HG02981 (cell line): ENCODE measurements around the gene TACC3.

Source experiments
- ATAC-seq: cut with Tn5 transposase; IDR thresholded peaks from one replicate; pipeline ENCODE4 v1.9.1; 2021; ENCODE audit warnings: mild to moderate bottlenecking, moderate library complexity; ENCODE audit not compliant: unreplicated experiment

TACC3 gene

GRCh38 chr4:1758306-1759121 is 37.2 kb downstream of the TACC3 start:
- no peak for ATAC-seq

GRCh38 chr4:1759170-1759817 is 38.0 kb downstream of the TACC3 start:
- ATAC-seq: no peak

GRCh38 chr4:1759818-1760223 is 38.5 kb downstream of the TACC3 start:
- no peak for ATAC-seq

- no peak for ATAC-seq
These were observed 39.3 kb downstream of the TACC3 start for GRCh38 chr4:1760521-1761071.

GRCh38 chr4:1761130-1761689 is 39.9 kb downstream of the TACC3 start:
- ATAC-seq: no peak

- no peak for ATAC-seq
These were observed 41.1 kb downstream of the TACC3 start for GRCh38 chr4:1762264-1763010.

GRCh38 chr4:1763070-1763549 is 41.8 kb downstream of the TACC3 start:
- no peak for ATAC-seq

- no peak for ATAC-seq
These were observed 42.3 kb downstream of the TACC3 start for GRCh38 chr4:1763550-1764080.

GRCh38 chr4:1764670-1765069 is 43.3 kb downstream of the TACC3 start:
- no peak for ATAC-seq

- ATAC-seq: no peak
These were observed 44.2 kb downstream of the TACC3 start for GRCh38 chr4:1765409-1766072.

- ATAC-seq: no peak
These were observed 45.1 kb downstream of the TACC3 start for GRCh38 chr4:1766106-1767060.

GRCh38 chr4:1767061-1767769 is 45.9 kb downstream of the TACC3 start:
- no peak for ATAC-seq

- no peak for ATAC-seq
These were observed 46.5 kb downstream of the TACC3 start for GRCh38 chr4:1767770-1768366.

GRCh38 chr4:1768367-1769034 is 47.2 kb downstream of the TACC3 start:
- no peak for ATAC-seq

GRCh38 chr4:1769692-1770091 is 48.4 kb downstream of the TACC3 start:
- no peak for ATAC-seq

GRCh38 chr4:1770245-1770644 is 48.9 kb downstream of the TACC3 start:
- no peak for ATAC-seq

GRCh38 chr4:1770791-1771231 is 49.5 kb downstream of the TACC3 start:
- no peak for ATAC-seq
